ENCODE results near the gene FBXO38. TPM values are rescaled to one million over a fixed set of nuclear protein-coding genes. Genes with fewer than 3 reads are reported as not detected.

FBXO38 gene, protein sequence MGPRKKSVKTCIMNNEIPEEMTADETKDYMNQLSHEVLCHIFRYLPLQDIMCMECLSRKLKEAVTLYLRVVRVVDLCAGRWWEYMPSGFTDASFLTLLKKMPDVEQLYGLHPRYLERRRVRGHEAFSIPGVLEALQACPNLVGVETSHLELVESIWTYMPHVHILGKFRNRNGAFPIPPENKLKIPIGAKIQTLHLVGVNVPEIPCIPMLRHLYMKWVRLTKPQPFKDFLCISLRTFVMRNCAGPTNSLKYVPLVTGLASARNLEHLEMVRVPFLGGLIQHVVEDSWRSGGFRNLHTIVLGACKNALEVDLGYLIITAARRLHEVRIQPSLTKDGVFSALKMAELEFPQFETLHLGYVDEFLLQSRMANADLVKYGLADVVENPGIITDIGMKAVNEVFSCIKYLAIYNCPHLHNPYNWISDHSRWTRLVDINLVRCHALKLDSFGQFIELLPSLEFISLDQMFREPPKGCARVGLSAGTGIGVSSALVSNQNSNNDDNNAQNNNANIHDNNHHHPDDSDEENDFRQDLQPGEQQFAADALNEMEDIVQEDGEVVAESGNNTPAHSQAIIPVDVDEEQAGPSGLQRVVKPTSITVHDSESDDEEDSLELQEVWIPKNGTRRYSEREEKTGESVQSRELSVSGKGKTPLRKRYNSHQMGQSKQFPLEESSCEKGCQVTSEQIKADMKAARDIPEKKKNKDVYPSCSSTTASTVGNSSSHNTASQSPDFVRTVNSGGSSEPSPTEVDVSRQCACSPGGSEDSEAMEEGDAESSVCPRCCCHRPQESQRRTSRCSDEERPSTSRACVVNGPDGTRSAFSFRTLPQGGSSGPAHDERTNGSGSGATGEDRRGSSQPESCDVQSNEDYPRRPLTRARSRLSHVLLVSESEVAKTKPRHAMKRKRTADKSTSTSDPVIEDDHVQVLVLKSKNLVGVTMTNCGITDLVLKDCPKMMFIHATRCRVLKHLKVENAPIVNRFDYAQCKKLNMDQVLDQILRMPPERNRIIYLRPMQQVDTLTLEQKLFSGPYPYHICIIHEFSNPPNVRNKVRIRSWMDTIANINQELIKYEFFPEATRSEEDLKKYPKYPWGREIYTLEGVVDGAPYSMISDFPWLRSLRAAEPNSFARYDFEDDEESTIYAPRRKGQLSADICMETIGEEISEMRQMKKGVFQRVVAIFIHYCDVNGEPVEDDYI
- total RNA-seq = 64.3 and 80.3 TPM in 2 replicates

GRCh38 chr5:148383564-148384379, at the start of gene FBXO38:
FBXO38 (plus strand) TSS chr5:148383958; CDS start chr5:148394777, 10,819 bp downstream.
- Mint-ChIP-seq H3K36me3 (ENCODE audit: low read depth) (peaks cover 32% of the 10 kb centered on the region), H3K9me3 (peaks cover 6% of the 10 kb centered on the region), H3K27me3 (ENCODE audit: insufficient read depth) (no peaks in the 10 kb centered on the region), H3K27ac (peak within 1 kb of the TSS; percentile 99), H3K4me1 (ENCODE audit: low read depth) (peaks cover 72% of the 10 kb centered on the region), H3K4me3 (peak within 1 kb of the TSS; percentile 94)
- intact Hi-C loops (cut with micrococcal nuclease) = loop anchor here (1.0 to 10.0 kb wide), 11 partner anchors 18 to 1936 kb away; partner anchors contain the start of genes CSNK1A1, GRPEL2, HMGXB3 and JAKMIP2
- DNase-seq (ENCODE audit: low spot score) = peak; percentile 95

DNA sequence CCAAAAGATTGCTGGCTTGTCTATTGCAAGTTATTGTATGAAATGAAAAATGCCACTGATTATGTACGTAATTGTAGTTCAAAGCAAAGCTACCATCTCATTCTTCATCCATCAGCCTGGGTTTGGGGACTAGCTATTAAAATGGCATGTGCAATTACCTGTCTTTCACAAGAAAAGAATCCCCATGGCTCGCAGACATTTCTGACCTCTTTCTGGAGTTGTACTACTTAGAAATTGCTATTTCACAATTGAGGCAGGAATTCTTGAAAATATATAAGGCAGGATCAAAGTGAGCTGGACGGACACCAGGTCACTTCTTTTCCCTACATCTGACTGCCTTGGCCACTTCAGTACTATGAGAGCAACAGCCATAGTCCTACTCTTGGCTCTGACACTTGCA, 48.5 kb upstream of the FBXO38 start, which contains the start of gene SPINK9:
Gene SPINK9 (plus strand): TSS at position 301 of the 400 bp plus-strand sequence. CDS start 55 bp downstream, at position 356.
- Mint-ChIP-seq H3K36me3 (ENCODE audit: low read depth) (no peaks in the 10 kb centered on the region), H3K27me3 (ENCODE audit: insufficient read depth) (no peaks in the 10 kb centered on the region), H3K9me3 (peaks cover 4% of the 10 kb centered on the region), H3K27ac (no peak within 1 kb of the TSS), H3K4me3 (no peak within 1 kb of the TSS), H3K4me1 (ENCODE audit: low read depth) (no peaks in the 10 kb centered on the region)
- intact Hi-C loops (cut with micrococcal nuclease) = no loop called here
- DNase-seq (ENCODE audit: low spot score) = no peak

GRCh38 chr5:148336704-148337435, 46.9 kb upstream of the FBXO38 start:
- Mint-ChIP-seq H3K9me3 (no peaks in the 10 kb centered on the region), H3K4me3 (no peak overlapping the region), H3K27me3 (ENCODE audit: insufficient read depth) (no peaks in the 10 kb centered on the region), H3K27ac (no peak overlapping the region), H3K4me1 (ENCODE audit: low read depth) (no peaks in the 10 kb centered on the region), H3K36me3 (ENCODE audit: low read depth) (no peaks in the 10 kb centered on the region)
- no peak for DNase-seq (ENCODE audit: low spot score)
- intact Hi-C loops (cut with micrococcal nuclease) = no loop called here

GRCh38 chr5:148342371-148343045, 41.2 kb upstream of the FBXO38 start:
- H3K27ac Mint-ChIP-seq = no peak overlapping the region
- intact Hi-C loops (cut with micrococcal nuclease) = no loop called here
- H3K27me3 Mint-ChIP-seq (ENCODE audit: insufficient read depth) = no peaks in the 10 kb centered on the region
- H3K9me3 Mint-ChIP-seq = no peaks in the 10 kb centered on the region
- H3K4me1 Mint-ChIP-seq (ENCODE audit: low read depth) = no peaks in the 10 kb centered on the region
- DNase-seq (ENCODE audit: low spot score) = no peak
- H3K36me3 Mint-ChIP-seq (ENCODE audit: low read depth) = no peaks in the 10 kb centered on the region
- H3K4me3 Mint-ChIP-seq = no peak overlapping the region

DNA sequence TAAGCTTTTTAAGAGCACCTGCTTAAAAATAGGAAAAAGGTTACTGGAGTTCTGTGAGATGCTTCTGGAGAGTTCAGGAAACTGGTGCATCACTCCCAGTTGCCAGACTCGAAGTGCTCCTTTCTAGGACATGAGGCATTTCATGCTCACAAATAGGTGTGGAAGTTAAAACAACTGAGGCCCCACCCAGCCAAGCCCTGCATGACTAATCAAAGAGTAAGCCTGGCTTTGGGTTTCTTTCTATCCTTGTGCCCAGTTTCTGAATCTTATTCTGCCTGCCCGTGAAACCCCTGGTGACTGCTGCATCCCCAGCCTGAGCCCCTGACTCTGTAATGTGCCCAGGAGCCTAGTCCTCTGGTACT, 40.7 kb upstream of the FBXO38 start:
- Mint-ChIP-seq H3K36me3 (ENCODE audit: low read depth) (no peaks in the 10 kb centered on the region), H3K4me3 (no peak overlapping the region), H3K9me3 (no peaks in the 10 kb centered on the region), H3K27me3 (ENCODE audit: insufficient read depth) (no peaks in the 10 kb centered on the region), H3K27ac (no peak overlapping the region), H3K4me1 (ENCODE audit: low read depth) (no peaks in the 10 kb centered on the region)
- intact Hi-C loops (cut with micrococcal nuclease) = no loop called here
- DNase-seq (ENCODE audit: low spot score) = no peak

GRCh38 chr5:148343603-148344487, 39.9 kb upstream of the FBXO38 start:
- H3K27me3 Mint-ChIP-seq (ENCODE audit: insufficient read depth) = no peaks in the 10 kb centered on the region
- no peaks in the 10 kb centered on the region for H3K4me1 Mint-ChIP-seq (ENCODE audit: low read depth)
- no peak for DNase-seq (ENCODE audit: low spot score)
- intact Hi-C loops (cut with micrococcal nuclease) = no loop called here
- no peak overlapping the region for H3K27ac Mint-ChIP-seq
- H3K4me3 Mint-ChIP-seq = no peak overlapping the region
- no peaks in the 10 kb centered on the region for H3K9me3 Mint-ChIP-seq
- no peaks in the 10 kb centered on the region for H3K36me3 Mint-ChIP-seq (ENCODE audit: low read depth)

- Mint-ChIP-seq H3K27me3 (ENCODE audit: insufficient read depth) (no peaks in the 10 kb centered on the region), H3K9me3 (no peaks in the 10 kb centered on the region), H3K4me3 (no peak overlapping the region), H3K4me1 (ENCODE audit: low read depth) (no peaks in the 10 kb centered on the region), H3K36me3 (ENCODE audit: low read depth) (no peaks in the 10 kb centered on the region), H3K27ac (no peak overlapping the region)
- intact Hi-C loops (cut with micrococcal nuclease) = no loop called here
- DNase-seq (ENCODE audit: low spot score) = no peak
Observed at GRCh38 chr5:148347706-148348105, 36.1 kb upstream of the FBXO38 start.

DNA sequence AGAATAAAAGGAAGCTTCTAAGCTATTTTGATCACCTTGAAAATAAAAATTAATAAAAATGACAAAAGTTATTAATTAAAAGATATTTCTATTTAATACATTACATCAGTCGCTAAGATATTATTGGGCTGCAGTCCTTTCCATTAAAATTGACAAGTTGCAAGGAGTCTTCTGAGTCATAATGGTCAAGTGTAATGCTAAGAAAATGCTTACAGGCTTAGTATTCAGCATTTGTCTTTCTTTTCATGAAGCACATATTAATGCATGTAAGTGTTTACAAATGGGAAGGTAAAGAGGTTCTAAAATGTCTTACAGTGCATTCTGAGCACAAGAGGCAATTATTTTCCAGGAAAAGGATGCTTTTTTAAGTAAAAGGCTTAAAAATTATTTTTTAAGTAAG, 31.1 kb upstream of the FBXO38 start:
- Mint-ChIP-seq H3K4me1 (ENCODE audit: low read depth) (no peaks in the 10 kb centered on the region), H3K36me3 (ENCODE audit: low read depth) (no peaks in the 10 kb centered on the region), H3K9me3 (no peaks in the 10 kb centered on the region), H3K4me3 (no peak overlapping the region), H3K27ac (no peak overlapping the region), H3K27me3 (ENCODE audit: insufficient read depth) (no peaks in the 10 kb centered on the region)
- intact Hi-C loops (cut with micrococcal nuclease) = no loop called here
- DNase-seq (ENCODE audit: low spot score) = no peak

DNA sequence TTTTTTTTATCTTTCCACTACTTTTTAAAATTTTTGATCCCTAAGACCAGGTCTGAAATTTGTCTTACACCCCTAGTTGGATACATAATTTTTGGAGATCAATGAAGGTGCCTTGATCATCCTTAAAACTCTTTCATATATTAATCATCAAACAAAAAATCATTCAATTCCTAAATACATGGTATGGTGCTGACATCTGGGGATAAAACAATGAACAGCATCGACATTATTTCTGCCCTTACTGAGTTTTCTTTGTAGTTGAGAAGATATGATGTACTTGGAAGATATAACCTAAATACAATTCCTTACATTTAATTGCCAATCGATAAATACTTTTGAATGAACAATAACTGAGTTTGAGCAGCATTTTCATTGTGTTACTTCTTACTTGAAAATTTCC, 30.1 kb upstream of the FBXO38 start:
- DNase-seq (ENCODE audit: low spot score) = no peak
- Mint-ChIP-seq H3K4me3 (no peak overlapping the region), H3K27me3 (ENCODE audit: insufficient read depth) (no peaks in the 10 kb centered on the region), H3K9me3 (no peaks in the 10 kb centered on the region), H3K27ac (no peak overlapping the region), H3K4me1 (ENCODE audit: low read depth) (no peaks in the 10 kb centered on the region), H3K36me3 (ENCODE audit: low read depth) (no peaks in the 10 kb centered on the region)
- intact Hi-C loops (cut with micrococcal nuclease) = no loop called here

GRCh38 chr5:148364343-148364742, 19.4 kb upstream of the FBXO38 start:
- H3K4me3 Mint-ChIP-seq = no peak overlapping the region
- no peaks in the 10 kb centered on the region for H3K27me3 Mint-ChIP-seq (ENCODE audit: insufficient read depth)
- no peaks in the 10 kb centered on the region for H3K36me3 Mint-ChIP-seq (ENCODE audit: low read depth)
- intact Hi-C loops (cut with micrococcal nuclease) = no loop called here
- H3K4me1 Mint-ChIP-seq (ENCODE audit: low read depth) = no peaks in the 10 kb centered on the region
- H3K9me3 Mint-ChIP-seq = peaks cover 7% of the 10 kb centered on the region
- DNase-seq (ENCODE audit: low spot score) = no peak
- H3K27ac Mint-ChIP-seq = no peak overlapping the region

All from activated T-helper 1 cell treated with anti-CD3 and anti-CD28 coated beads, Interleukin-12 subunit alpha, Interleukin-12 subunit beta, Interleukin-2, Interleukin-4 antibody, amounts not matched to agents 30 ng/mL and 10 ng/mL and 1 ng/mL, durations not matched to agents 14 hours and 24 hours and 36 hours (primary cell).